CD4-positive, alpha-beta T cell treated with Interleukin-12 subunit alpha and Interleukin-12 subunit beta, for 1 hour (primary cell): Measurements from ENCODE around the gene AMN1.
"Not testable (repeated sequence)": the region's sequence is repeated elsewhere in the genome, so short reads cannot be mapped to it uniquely, and the experiment has no call there.

ENCODE experiments used
- DNase-seq: peaks from one replicate; pipeline ENCODE4 v3.0.0-alpha.2; 2020

The AMN1 gene

GRCh38 chr12:31728917-31729640, at the start of gene AMN1:
Gene AMN1 (minus strand): TSS chr12:31729021. CDS start chr12:31729008, 13 bp downstream.
- peak; percentile 100 for DNase-seq

GRCh38 chr12:31773867-31774266, 45.0 kb upstream of the AMN1 start:
- no peak for DNase-seq

- DNase-seq, result no peak
Observed at GRCh38 chr12:31773223-31773750, 44.5 kb upstream of the AMN1 start.

DNA sequence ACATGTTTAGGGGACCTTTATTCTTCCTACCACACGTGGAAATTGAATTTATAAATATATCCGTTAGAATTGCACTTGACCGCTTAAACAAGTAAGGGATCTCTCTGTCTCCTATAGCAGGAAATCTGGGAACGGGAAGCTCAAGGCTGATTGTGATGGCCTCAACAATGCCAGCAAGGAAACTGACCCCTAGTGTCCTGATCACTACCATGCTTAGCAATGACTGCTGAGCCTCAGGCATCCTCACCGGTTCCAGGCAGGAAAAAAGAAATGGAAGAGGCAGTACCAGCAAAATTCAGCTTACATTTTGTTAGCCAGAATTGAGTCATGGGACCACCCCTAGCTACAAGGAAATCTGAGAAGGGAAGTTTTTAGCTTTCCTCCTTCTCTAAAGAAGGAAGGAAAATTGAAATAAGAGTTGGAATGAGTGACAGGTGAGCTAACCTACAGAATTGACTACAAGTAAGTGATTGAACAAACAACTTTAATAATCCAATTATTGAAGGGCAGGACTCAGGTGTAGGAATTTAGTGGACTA, 43.9 kb upstream of the AMN1 start:
- no peak for DNase-seq

DNA sequence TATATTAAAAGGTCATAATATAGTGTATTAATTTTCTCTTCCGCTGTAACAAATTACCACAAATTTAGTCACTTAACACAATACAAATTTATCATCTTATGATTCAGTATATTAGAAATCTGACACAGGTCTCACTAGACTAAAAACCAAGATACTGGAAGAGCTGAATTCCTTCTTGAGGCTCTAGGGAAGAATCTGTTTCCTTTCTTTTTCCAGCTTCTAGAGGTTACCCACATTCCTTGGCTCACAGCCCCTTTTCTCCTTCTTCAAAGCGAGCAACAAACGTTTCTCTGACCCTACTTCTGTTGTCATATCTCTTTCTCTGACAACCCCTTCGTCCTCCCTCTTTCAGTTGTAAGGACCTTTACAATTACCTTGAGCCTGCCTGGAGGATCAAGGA, 43.4 kb upstream of the AMN1 start:
- DNase-seq, result no peak

- DNase-seq, result no peak
Observed at GRCh38 chr12:31768046-31768445, 39.2 kb upstream of the AMN1 start.

- no peak for DNase-seq
Observed at GRCh38 chr12:31765931-31766330, 37.1 kb upstream of the AMN1 start.

- DNase-seq, result no peak
Observed at GRCh38 chr12:31759632-31760459, 31.0 kb upstream of the AMN1 start.

DNA sequence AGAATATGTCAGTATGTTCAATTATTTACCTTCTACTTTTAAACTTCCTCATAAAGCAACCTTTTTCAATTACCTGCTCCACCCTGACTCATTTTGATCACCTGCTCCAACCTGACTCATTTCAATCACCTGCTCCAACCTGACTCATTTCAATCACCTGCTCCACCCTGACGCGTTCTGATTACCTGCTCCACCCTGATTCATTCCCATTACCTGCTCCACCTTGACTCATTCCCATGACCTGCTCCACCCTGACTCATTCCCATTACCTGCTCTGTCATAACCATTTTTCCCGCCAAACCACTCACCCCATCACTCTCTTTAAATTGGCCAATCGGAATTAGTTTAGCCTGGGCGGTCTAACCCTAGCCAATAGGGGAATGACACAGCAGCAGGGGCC, 29.5 kb upstream of the AMN1 start:
- not testable (repeated sequence) for DNase-seq

GRCh38 chr12:31756977-31757420, 28.2 kb upstream of the AMN1 start:
- no peak for DNase-seq

DNA sequence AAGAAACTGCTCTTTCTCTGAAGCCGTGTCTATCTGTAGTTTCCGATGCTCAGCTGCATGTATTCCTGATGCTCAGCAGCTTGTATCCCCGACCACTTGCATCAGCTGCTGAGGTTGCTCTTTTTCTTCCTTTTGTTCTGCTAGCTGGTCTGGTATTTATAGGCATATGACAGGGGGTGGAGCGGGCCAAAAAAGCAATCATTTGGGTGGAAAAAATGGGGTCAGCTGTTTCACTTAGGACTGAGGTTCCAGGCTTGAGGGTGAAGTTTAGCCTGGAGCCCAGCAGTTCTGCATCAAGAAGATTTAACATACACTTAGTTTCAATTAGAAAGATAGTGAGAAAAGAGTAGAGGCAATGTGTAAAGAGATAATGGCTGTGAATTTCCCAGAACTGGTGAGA, 23.6 kb upstream of the AMN1 start:
- no peak for DNase-seq

DNA sequence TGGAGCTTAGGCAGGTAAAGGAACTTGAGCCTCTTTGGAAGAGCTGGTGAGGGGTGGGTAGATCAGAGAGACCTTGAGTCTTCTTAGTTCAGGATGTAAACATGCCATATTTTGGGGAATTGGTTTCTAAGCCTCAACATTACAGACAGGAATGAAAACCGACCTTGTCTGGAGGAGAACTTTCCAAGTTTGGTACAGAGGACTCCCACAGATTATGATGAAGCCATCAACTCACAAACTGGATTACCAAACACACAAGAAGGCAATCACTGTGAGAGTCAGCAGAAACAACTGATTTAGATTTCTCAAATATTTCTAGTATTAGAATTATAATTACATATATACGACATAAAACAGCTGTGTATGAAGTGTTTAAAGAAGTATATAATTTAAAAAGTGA, 22.3 kb upstream of the AMN1 start:
- no peak for DNase-seq

- no peak for DNase-seq
Observed at GRCh38 chr12:31750747-31751039, 21.9 kb upstream of the AMN1 start.

DNA sequence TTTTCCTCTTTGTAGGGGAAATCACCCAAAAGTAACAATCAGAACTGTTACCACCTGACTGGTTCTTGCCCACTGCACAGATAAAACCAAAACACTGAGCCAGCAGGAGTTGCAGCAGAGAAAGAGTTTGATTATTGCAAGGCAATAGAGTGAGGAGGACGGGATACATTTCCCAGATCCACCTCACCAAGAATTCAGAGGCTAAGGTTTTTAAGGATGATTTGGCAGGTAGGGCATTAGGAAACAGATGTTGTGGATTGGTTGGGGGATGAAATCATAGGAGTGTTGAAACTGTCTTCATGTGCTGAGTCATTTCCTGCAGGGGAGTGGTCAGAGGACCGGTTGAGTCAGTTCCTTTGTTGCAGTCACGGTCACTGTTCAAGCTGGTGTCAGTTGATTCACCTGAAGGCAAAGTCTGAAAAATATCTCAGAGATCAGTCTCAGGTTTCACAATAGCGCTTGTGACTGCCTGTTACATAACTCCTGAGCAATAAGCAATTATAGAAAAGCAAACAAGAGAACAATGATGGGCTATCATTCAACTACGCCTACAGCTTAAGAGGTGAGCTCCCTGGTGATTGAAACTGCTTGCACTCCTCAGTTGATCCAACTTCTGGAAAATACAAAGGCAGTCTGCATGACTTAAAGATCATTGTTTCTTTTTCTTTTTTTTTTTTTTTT, 20.3 kb upstream of the AMN1 start:
- peak; percentile 66 for DNase-seq

DNA sequence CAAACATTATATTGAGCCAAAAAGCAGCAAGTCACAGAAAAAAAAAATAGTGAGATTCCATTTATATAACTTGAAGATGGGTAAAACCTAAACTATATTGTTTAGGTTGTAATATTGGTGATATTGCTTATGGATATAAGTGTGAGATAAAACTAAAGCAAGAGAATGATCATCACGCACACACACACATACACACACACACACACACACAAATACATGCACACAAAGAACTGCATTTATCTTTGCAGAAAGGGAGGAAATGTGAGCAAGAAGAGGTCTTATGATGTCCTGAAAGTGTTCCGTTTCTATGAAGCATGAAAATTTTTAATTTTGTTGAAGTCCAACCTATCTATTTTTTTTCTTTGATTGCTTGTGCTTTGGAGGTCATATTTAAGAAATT, 16.4 kb upstream of the AMN1 start:
- DNase-seq, result no peak

DNA sequence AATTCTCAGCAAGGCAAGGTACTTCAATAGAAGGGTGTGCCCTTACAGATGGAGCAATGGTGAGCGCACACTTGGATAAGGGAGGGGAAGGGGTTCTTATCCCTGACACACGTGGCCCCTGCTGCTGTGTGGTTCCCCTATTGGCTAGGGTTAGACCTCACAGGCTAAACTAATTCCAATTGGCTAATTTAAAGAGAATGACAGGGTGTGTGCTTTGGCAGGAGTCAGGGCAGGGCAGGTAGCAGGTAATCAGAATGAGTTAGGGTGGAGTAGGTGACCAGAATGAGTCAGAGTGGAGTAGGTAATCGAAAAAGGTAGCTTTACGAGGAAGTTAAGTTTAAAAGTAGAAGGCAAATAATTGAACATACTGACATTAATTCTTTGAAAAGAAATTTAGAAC, 15.5 kb upstream of the AMN1 start:
- DNase-seq, result not testable (repeated sequence)

- peak; percentile 26 for DNase-seq
Observed at GRCh38 chr12:31742891-31743290, 14.1 kb upstream of the AMN1 start.

DNA sequence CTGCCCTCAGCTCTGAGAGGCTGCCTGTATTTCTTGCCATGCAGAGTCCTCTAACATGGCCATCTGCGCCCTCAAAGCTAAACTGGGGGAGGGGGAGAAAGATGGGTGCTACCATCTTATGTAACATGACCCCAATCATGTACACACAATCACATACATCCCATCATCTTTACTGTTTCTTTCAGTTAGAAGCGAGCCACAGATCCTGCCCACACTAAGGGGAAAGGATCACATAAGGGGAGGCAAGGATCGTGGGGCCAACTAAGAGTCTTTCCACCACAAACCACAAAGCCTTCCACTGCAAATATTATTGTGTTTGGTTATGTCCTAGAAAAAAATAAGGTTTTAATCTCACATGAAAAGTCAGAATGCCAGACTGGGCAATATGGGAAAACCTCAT, 11.8 kb upstream of the AMN1 start:
- DNase-seq, result no peak

DNA sequence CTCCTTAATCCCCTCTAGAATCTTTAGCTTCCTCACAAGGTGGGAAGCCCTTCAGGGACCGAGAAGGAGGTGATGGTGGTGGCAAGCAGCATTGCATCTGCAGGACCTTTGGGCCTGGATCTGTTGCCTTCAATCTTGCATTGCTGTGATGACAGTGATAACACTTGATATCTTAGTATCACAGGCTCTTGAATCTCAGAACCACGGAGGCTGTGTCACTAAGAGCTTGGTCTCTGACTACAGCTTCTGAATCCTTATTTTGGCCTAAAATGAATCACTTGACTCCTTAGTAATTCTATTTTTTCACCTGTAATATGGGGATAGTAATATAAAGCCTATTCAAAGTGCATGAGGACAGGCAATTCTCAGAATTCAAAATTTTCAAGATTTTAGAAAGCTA, 8.9 kb upstream of the AMN1 start:
- DNase-seq, result no peak

DNA sequence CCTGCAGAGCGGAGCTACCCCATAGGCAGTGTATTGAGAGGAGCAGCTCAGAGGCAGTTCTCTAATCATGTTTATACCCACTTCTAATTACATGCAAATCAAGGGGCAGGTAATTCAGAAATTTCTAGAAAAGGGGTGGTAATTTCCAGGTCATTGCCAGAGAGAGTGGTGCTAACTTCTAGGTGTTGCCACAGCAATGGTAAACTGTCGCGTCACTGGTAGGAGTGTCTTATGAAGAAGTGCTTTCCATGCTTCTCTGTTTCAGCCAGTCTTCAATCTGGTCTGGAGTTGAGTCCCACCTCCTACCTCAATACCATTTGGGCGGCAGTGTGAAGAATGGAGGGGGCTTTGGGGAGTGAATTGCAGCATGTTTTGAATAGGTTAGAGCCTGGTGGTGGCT, 8.5 kb upstream of the AMN1 start:
- DNase-seq, result no peak

DNA sequence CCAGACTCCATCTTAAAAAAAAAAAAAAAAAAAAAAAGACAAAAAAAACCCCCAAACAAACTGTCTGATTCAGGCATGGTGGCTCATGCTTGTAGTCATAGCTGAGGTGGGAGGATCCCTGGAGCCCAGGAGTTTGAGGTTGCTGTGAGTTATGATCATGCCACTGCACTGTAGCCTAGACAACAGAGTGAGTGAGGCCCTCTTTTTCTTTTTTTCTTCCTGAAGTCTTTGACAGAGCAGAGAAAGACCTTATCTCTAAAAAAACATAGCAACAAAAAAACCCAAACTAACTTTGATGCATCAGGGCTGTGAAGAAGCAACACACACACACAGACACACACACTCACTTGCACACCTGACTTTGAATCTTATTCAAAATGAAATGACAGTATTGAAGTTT, 7.7 kb upstream of the AMN1 start:
- peak; percentile 79 for DNase-seq

DNA sequence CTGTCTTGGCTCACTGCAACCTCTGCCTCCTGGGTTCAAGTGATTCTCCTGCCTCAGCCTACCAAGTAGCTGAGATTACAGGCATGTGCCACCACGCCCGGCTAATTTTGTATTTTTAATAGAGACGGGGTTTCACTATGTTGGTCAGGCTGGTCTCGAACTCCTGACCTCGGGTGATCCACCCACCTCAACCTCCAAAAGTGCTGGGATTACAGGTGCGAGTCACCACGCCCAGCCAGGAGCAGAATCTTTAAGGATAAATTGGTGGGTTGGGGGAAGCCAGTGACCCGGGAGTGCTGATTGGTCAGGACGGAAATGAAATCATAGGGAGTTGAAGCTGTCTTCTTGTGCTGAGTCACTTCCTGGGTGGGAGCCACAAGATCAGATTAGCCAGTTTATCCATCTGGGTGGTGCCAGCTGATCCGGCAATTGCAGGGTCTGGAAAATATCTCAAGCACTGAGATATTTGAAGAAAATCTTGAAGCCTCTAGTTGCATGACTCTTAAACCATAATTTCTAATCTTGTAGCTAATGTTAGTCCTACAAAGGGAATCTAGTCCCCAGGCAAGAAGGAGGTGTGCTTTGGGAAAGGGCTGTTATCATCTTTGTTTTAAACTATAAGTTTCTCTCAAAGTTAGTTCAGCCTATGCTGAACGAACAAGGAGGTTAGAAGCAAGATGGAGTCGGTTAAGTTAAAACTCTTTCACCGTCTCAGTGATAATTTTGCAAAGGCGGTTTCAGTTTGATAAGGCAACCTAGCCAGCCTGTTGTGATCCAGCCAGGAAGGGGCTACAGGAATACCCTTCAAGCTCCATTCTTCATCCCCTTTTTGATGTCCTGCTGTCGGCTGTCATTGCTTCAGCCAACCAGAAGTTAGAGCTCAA, 5.0 kb upstream of the AMN1 start:
- peak; percentile 51 for DNase-seq
